Calu3 (cell line): Measurements from ENCODE around the gene ZNF618. TPM values are rescaled to one million over a fixed set of nuclear protein-coding genes. Genes with fewer than 3 reads are reported as not detected.
A peak's percentile ranks its signal among the peaks of the same experiment; 100 is the strongest.

Experiments
- BruUV-seq: library from RNA; stranded (reverse); fragments of 400-500 nt; replicated peaks from 2 replicates; lab custom pipeline; 2021; lab: Mats Ljungman, UMichigan
- CTCF ChIA-PET: fragments of 300-600 bp; sonication (Branson Sonifier 250); formaldehyde crosslinking; loops from one replicate; lab custom pipeline; 2022; ENCODE audit warnings: antibody characterized with exemption; lab: Charles Lee
- DNase-seq: peaks from one replicate; pipeline ENCODE4 v3.0.0; 2022
- H3K27ac Mint-ChIP-seq: one replicate; pipeline ENCODE4 v1.8.0; 2022; ENCODE audit warnings: mixed read lengths; ENCODE audit not compliant: unreplicated experiment
- H3K27me3 Mint-ChIP-seq: one replicate; pipeline ENCODE4 v1.8.0; 2022; ENCODE audit warnings: mixed read lengths; ENCODE audit not compliant: unreplicated experiment
- H3K36me3 Mint-ChIP-seq: one replicate; pipeline ENCODE4 v1.8.0; 2022; ENCODE audit warnings: mild to moderate bottlenecking, moderate library complexity, mixed read lengths; ENCODE audit not compliant: insufficient read depth, unreplicated experiment
- H3K4me1 Mint-ChIP-seq: one replicate; pipeline ENCODE4 v1.8.0; 2022; ENCODE audit warnings: mild to moderate bottlenecking, low read depth, mixed read lengths; ENCODE audit not compliant: unreplicated experiment
- H3K4me3 Mint-ChIP-seq: one replicate; pipeline ENCODE4 v1.8.0; 2022; ENCODE audit warnings: mild to moderate bottlenecking, low read depth, moderate library complexity, mixed read lengths; ENCODE audit not compliant: unreplicated experiment
- H3K9me3 Mint-ChIP-seq: one replicate; pipeline ENCODE4 v1.8.0; 2022; ENCODE audit warnings: low read depth, mixed read lengths; ENCODE audit not compliant: unreplicated experiment
- intact Hi-C: fragments of 100-400 bp; cut with micrococcal nuclease; formaldehyde crosslinking; loops from one replicate; pipeline ENCODE4 v1.10.0; 2022; ENCODE audit not compliant: unreplicated experiment
- total RNA-seq: library from RNA; stranded (reverse); gene quantifications from 2 replicates; pipeline ENCODE4 v1.2.3, GENCODE V29; 2022
- TF ChIP-seq, protein P1 (sequence below): fragments of 200-600 bp; IDR thresholded peaks from one replicate; pipeline ENCODE4 v1.8.0; 2022; ENCODE audit warnings: antibody characterized with exemption; ENCODE audit not compliant: unreplicated experiment

Gene ZNF618
- total RNA-seq, 1 experiment from 2014 or later: 20.3 TPM

DNA sequence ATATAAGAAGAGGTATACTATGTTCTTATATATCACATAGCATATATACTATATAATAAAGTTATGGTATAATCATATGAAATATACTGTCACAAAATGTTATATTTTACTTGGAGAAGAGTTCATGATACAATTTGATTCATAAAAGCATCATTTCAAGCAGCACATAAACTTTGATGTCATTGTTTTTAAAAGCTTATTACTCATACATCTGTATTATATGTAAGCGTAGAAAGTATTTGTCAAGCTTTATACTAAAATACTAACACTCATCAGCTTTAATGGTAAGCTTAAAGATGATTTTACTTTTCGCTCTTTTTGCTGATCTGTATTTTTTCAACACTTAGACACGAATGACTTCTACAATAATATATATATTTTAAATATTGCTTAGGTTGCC, 34.0 kb upstream of the ZNF618 start:
- CTCF ChIA-PET: no interaction called here
- Mint-ChIP-seq H3K9me3 (no peaks in the 10 kb centered on the region), H3K36me3 (no peaks in the 10 kb centered on the region), H3K27me3 (no peaks in the 10 kb centered on the region), H3K4me1 (no peaks in the 10 kb centered on the region), H3K4me3 (no peak overlapping the region), H3K27ac (no peak overlapping the region)
- TF ChIP-seq, protein P1, sequence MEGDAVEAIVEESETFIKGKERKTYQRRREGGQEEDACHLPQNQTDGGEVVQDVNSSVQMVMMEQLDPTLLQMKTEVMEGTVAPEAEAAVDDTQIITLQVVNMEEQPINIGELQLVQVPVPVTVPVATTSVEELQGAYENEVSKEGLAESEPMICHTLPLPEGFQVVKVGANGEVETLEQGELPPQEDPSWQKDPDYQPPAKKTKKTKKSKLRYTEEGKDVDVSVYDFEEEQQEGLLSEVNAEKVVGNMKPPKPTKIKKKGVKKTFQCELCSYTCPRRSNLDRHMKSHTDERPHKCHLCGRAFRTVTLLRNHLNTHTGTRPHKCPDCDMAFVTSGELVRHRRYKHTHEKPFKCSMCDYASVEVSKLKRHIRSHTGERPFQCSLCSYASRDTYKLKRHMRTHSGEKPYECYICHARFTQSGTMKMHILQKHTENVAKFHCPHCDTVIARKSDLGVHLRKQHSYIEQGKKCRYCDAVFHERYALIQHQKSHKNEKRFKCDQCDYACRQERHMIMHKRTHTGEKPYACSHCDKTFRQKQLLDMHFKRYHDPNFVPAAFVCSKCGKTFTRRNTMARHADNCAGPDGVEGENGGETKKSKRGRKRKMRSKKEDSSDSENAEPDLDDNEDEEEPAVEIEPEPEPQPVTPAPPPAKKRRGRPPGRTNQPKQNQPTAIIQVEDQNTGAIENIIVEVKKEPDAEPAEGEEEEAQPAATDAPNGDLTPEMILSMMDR: no peak
- DNase-seq: no peak
- BruUV-seq: no TSS peak
- intact Hi-C loops: no loop called here

DNA sequence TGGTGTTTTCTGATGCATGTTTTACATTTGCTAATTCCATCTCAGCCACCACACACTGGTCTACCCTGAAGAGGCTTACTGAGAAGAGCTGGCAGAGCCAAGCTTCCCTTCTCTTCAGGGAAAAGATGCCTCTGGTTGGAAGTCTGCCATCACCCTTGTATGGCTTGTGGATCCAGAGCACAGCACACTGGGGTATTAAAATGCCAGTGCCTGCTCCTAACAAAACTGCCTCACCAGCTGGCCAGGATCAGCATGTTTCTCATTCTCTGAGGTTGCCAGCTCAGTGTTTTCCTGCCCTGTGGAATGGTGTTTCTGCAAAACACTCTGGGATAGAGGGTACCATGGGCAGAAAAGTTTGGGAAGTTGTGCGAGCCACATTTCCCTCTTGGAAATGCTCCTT, 31.6 kb upstream of the ZNF618 start:
- TF ChIP-seq, protein P1: no peak
- Mint-ChIP-seq H3K4me3 (no peak overlapping the region), H3K9me3 (no peaks in the 10 kb centered on the region), H3K4me1 (no peaks in the 10 kb centered on the region), H3K27me3 (no peaks in the 10 kb centered on the region), H3K27ac (no peak overlapping the region), H3K36me3 (peaks cover 5% of the 10 kb centered on the region)
- no TSS peak for BruUV-seq
- DNase-seq: no peak
- CTCF ChIA-PET: no interaction called here
- intact Hi-C loops: no loop called here

DNA sequence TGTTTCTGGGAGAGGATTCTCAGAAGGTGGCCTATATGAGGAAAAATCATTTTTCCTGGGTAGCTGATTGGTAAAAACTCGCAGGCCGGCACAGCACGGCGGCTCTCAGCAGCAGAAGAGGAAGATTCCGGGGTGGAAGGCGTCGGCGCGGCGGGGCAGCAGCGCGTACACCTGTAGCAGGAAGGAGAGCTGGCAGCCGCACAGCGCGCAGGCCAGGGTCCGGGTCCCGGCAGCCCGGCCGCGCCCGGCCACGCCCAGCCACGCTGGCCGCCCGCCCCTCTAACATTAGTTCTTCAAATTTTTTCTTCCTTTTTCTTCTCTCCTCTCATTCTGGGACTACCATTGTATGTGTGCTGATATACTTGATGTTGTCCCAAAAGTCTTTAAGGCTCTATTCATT, 24.8 kb upstream of the ZNF618 start:
- CTCF ChIA-PET: no interaction called here
- peak overlapping the region; percentile 62 for H3K4me3 Mint-ChIP-seq
- TF ChIP-seq, protein P1: no peak
- BruUV-seq: no TSS peak
- intact Hi-C loops: no loop called here
- no peaks in the 10 kb centered on the region for H3K9me3 Mint-ChIP-seq
- H3K27me3 Mint-ChIP-seq: no peaks in the 10 kb centered on the region
- DNase-seq: peak; percentile 8
- H3K36me3 Mint-ChIP-seq: peaks cover 5% of the 10 kb centered on the region
- H3K4me1 Mint-ChIP-seq: peaks cover 14% of the 10 kb centered on the region
- peak overlapping the region; percentile 11 for H3K27ac Mint-ChIP-seq

DNA sequence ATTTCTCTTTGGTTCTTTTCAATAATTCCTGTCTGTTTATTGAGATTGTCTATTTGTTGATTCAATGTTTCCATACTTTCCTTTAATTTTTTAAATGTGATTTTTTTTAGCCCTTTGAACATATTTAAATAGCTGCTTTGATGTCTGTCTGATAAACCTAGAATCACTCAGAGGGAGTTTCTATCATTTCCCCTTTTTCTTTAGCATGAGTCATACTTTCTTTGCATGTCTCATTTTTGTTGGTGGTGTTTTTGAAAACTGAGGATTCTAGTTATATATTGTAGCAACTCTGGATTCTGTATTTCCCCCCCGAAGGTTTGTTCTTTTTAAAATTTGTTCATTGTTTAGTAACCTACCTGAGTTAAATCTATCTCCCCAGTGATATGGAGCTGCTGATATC, 24.2 kb upstream of the ZNF618 start:
- peak overlapping the region; percentile 11 for H3K27ac Mint-ChIP-seq
- peak overlapping the region; percentile 62 for H3K4me3 Mint-ChIP-seq
- CTCF ChIA-PET: no interaction called here
- BruUV-seq: no TSS peak
- TF ChIP-seq, protein P1: no peak
- peaks cover 5% of the 10 kb centered on the region for H3K36me3 Mint-ChIP-seq
- no peaks in the 10 kb centered on the region for H3K9me3 Mint-ChIP-seq
- H3K27me3 Mint-ChIP-seq: no peaks in the 10 kb centered on the region
- intact Hi-C loops: no loop called here
- peaks cover 14% of the 10 kb centered on the region for H3K4me1 Mint-ChIP-seq
- DNase-seq: no peak
